Coronary artery (tissue), 2 donors: ENCODE results near the gene SRBD1.

ENCODE experiments used
- DNase-seq: peaks from one replicate; pipeline ENCODE4 v3.0.0-alpha.2; 2017; ENCODE audit warnings: low spot score
- H3K27ac ChIP-seq, 2 donors: fragments of 200-600 bp; sonication (generic); one replicate each; pipeline ENCODE4 v1.5.1; 2016 to 2019
- H3K4me3 ChIP-seq: fragments of 200-600 bp; sonication (generic); 2 replicates; pipeline ENCODE4 v1.5.1; 2016; ENCODE audit warnings: mild to moderate bottlenecking, moderate library complexity
- CTCF ChIP-seq: fragments of 200-600 bp; sonication (generic); IDR thresholded peaks from one replicate; pipeline ENCODE4 v1.5.1; 2019; ENCODE audit warnings: antibody characterized with exemption

The SRBD1 gene

GRCh38 chr2:45567974-45568789 lies 42.9 kb downstream of the SRBD1 start:
- DNase-seq = no peak
- Histone ChIP-seq H3K27ac (peak overlapping the region in 1 of 2 donors; percentile 51), H3K4me3 (no peak overlapping the region)
- no peak for TF ChIP-seq CTCF

- Histone ChIP-seq H3K4me3 (no peak overlapping the region), H3K27ac (no peak overlapping the region)
- DNase-seq = no peak
- TF ChIP-seq CTCF = no peak
These were observed 43.6 kb downstream of the SRBD1 start for GRCh38 chr2:45567288-45567963.

- no peak for DNase-seq
- TF ChIP-seq CTCF = no peak
- Histone ChIP-seq H3K4me3 (no peak overlapping the region), H3K27ac (no peak overlapping the region)
These were observed 51.6 kb downstream of the SRBD1 start for GRCh38 chr2:45559436-45559835.

- no peak for TF ChIP-seq CTCF
- no peak overlapping the region for H3K4me3 ChIP-seq
- H3K27ac ChIP-seq = no peak overlapping the region
- no peak for DNase-seq
These were observed 56.3 kb downstream of the SRBD1 start for GRCh38 chr2:45554742-45555140.

- TF ChIP-seq CTCF = no peak
- no peak overlapping the region for H3K4me3 ChIP-seq
- no peak for DNase-seq
- no peak overlapping the region for H3K27ac ChIP-seq
These were observed 56.9 kb downstream of the SRBD1 start for GRCh38 chr2:45554073-45554741.

GRCh38 chr2:45551862-45552261 lies 59.2 kb downstream of the SRBD1 start:
- DNase-seq = no peak
- H3K27ac ChIP-seq = no peak overlapping the region
- no peak for TF ChIP-seq CTCF
- H3K4me3 ChIP-seq = no peak overlapping the region
